IPS-18c (cell line): ENCODE results near the gene KLHL20.
"Not testable (repeated sequence)": the region's sequence is repeated elsewhere in the genome, so short reads cannot be mapped to it uniquely, and the experiment has no call there.

ENCODE experiments used
- H3K4me3 ChIP-seq: 2 replicates; pipeline ENCODE4 v1.7.0; 2013; ENCODE audit warnings: low read depth, mild to moderate bottlenecking, low read length, moderate library complexity; ENCODE audit not compliant: insufficient read depth
- H3K9me3 ChIP-seq: one replicate; pipeline ENCODE4 v1.6.1; 2013; ENCODE audit warnings: mild to moderate bottlenecking, low read length, moderate library complexity; ENCODE audit not compliant: control insufficient read depth, insufficient read depth

The KLHL20 gene

GRCh38 chr1:173736104-173736503 is 21.3 kb downstream of the KLHL20 start:
- H3K9me3 ChIP-seq, H3K4me3 ChIP-seq: not testable (repeated sequence)

- no peaks in the 10 kb centered on the region for H3K9me3 ChIP-seq
- no peak overlapping the region for H3K4me3 ChIP-seq
Observed at GRCh38 chr1:173742203-173742886, 27.6 kb downstream of the KLHL20 start.

- Histone ChIP-seq H3K4me3 (no peak overlapping the region), H3K9me3 (no peaks in the 10 kb centered on the region)
Observed at GRCh38 chr1:173744651-173745050, 29.9 kb downstream of the KLHL20 start.

- Histone ChIP-seq H3K4me3 (no peak overlapping the region), H3K9me3 (no peaks in the 10 kb centered on the region)
Observed at GRCh38 chr1:173749137-173749536, 34.4 kb downstream of the KLHL20 start.

- peaks cover 3% of the 10 kb centered on the region for H3K9me3 ChIP-seq
- H3K4me3 ChIP-seq, result no peak overlapping the region
Observed at GRCh38 chr1:173753830-173754229, 39.0 kb downstream of the KLHL20 start.

GRCh38 chr1:173757666-173758065 is 42.9 kb downstream of the KLHL20 start:
- H3K4me3 ChIP-seq, result no peak overlapping the region
- peaks cover 3% of the 10 kb centered on the region for H3K9me3 ChIP-seq

- Histone ChIP-seq H3K4me3 (no peak overlapping the region), H3K9me3 (peaks cover 3% of the 10 kb centered on the region)
Observed at GRCh38 chr1:173758110-173758509, 43.3 kb downstream of the KLHL20 start.

- peaks cover 3% of the 10 kb centered on the region for H3K9me3 ChIP-seq
- H3K4me3 ChIP-seq, result no peak overlapping the region
Observed at GRCh38 chr1:173758980-173759379, 44.2 kb downstream of the KLHL20 start.

- H3K9me3 ChIP-seq, H3K4me3 ChIP-seq: not testable (repeated sequence)
Observed at GRCh38 chr1:173764331-173764730, 49.5 kb downstream of the KLHL20 start.

- no peaks in the 10 kb centered on the region for H3K9me3 ChIP-seq
- H3K4me3 ChIP-seq, result no peak overlapping the region
Observed at GRCh38 chr1:173768206-173768605, 53.4 kb downstream of the KLHL20 start.

GRCh38 chr1:173768827-173769226 is 54.0 kb downstream of the KLHL20 start:
- Histone ChIP-seq H3K4me3 (no peak overlapping the region), H3K9me3 (no peaks in the 10 kb centered on the region)

GRCh38 chr1:173770330-173770729 is 55.5 kb downstream of the KLHL20 start:
- H3K4me3 ChIP-seq, H3K9me3 ChIP-seq: not testable (repeated sequence)

- H3K9me3 ChIP-seq, result no peaks in the 10 kb centered on the region
- no peak overlapping the region for H3K4me3 ChIP-seq
Observed at GRCh38 chr1:173771560-173771959, 56.8 kb downstream of the KLHL20 start.

GRCh38 chr1:173775578-173776226 is 60.9 kb downstream of the KLHL20 start:
- H3K9me3 ChIP-seq, result peaks cover 2% of the 10 kb centered on the region
- H3K4me3 ChIP-seq, result no peak overlapping the region

GRCh38 chr1:173779936-173780335 is 65.2 kb downstream of the KLHL20 start:
- Histone ChIP-seq H3K4me3 (no peak overlapping the region), H3K9me3 (peaks cover 2% of the 10 kb centered on the region)

GRCh38 chr1:173784997-173785396 is 70.2 kb downstream of the KLHL20 start:
- Histone ChIP-seq H3K9me3 (no peaks in the 10 kb centered on the region), H3K4me3 (no peak overlapping the region)

- no peaks in the 10 kb centered on the region for H3K9me3 ChIP-seq
- H3K4me3 ChIP-seq, result no peak overlapping the region
Observed at GRCh38 chr1:173789841-173790240, 75.1 kb downstream of the KLHL20 start.

- no peak overlapping the region for H3K4me3 ChIP-seq
- H3K9me3 ChIP-seq, result no peaks in the 10 kb centered on the region
Observed at GRCh38 chr1:173798078-173798477, 83.3 kb downstream of the KLHL20 start.

GRCh38 chr1:173799995-173800394 is 85.2 kb downstream of the KLHL20 start:
- not testable (repeated sequence) for H3K9me3 ChIP-seq

More at GRCh38 chr1:173799995-173800394, 85.2 kb downstream of the KLHL20 start:
- H3K4me3 ChIP-seq, result not testable (repeated sequence)
